ENCODE data around the gene APBB1IP. TPM values are rescaled to one million over a fixed set of nuclear protein-coding genes. Genes with fewer than 3 reads are reported as not detected.

APBB1IP gene
- total and polyA plus RNA-seq, 11 donors, result 0.81 to 19.6 (median 1.7) TPM

DNA sequence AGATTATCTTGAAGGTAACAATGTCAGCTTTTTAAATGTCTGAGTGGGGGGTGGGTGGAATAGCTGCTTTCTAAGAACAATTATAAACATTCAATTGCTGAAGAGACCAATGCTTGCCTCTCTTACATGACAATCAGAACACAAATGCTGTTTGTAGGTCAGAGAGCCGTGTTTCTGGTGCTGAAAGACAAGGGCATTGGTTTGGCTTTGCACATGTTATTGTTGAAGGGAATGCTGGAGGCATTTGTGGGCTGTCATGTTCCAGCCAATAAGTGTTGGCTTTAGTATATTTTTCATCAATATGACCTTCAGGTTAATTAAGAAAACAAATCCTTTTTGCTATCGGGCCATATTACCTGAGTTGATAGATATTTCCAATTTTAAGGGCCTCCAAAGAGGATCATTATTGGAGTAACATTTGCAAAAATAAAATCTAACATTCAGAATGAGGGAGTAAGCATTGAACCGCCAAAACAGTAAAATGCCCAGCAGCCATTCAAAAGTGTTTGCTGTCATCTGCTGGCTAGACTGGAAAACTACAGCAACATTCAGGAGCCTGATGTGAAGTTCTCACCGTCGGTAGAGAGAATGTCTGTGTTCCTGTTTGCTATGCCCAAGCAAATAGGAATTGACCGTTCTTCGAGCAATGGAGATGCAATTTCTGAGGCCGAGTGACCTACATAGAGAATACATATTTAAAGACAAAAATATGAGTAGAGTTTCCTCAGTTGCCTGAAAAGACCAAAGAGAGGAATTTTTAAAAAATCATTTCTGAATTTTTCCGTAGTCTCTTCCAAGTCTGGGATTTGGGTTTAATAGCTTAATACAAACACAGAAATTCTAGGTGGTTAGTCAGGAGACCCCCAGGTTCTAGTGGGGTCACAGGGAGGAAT is 118.9 kb downstream of the APBB1IP start:
- ATAC-seq (peak in 3 of 4 donors; percentile 50 to 72 (median 66)), DNase-seq (no peak)
- peaks cover 0 to 42% (median 0%) of the 10 kb centered on the region in 9 donors for H3K36me3 ChIP-seq
- H3K9me3 ChIP-seq, result peaks cover 0 to 2% (median 0%) of the 10 kb centered on the region in 12 donors
- WGBS, 4 donors, result 18 to 27% (median 20%) methylated on average over 9 of the region's 9 CpGs
- H3K4me1 ChIP-seq, result peaks cover 0 to 29% (median 0%) of the 10 kb centered on the region in 12 donors
- H3K27me3 ChIP-seq, result peaks cover 0 to 40% (median 0%) of the 10 kb centered on the region in 9 donors
- no peak overlapping the region for H3K27ac ChIP-seq
- H3K4me3 ChIP-seq, result no peak overlapping the region
- TF ChIP-seq POLR2A (IDR thresholded peaks at IDR 0.05), result no peak
- peak; percentile 45 to 85 (median 78) for TF ChIP-seq CTCF (IDR thresholded peaks at IDR 0.05)
- intact Hi-C loops (cut with DNase I), result loop anchor here (1.0 to 10.0 kb wide), 12 partner anchors 220 to 832 kb away; no protein-coding TSS in a partner anchor

DNA sequence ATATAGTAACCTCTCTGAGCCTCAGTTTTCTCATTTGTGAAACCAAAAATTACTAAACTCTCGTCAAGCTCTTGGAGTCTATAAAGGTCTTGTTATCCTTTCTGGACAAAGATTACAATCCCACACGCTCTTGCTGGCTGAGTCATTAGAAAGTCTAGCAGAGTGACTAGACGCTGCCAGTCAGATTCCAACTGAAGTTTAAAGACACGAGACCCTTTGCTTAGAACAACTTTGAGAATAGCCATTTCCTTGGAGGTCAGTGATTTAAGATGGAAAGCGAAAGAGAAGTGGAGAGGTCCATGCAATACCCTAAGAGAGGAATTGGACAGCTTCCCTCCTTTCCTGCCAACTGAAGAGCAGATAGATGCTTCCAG is 119.5 kb downstream of the APBB1IP start:
- ATAC-seq, result no peak
- TF ChIP-seq CTCF (IDR thresholded peaks at IDR 0.05) (no peak), POLR2A (IDR thresholded peaks at IDR 0.05) (no peak)
- Histone ChIP-seq H3K4me1 (peaks cover 0 to 29% (median 0%) of the 10 kb centered on the region in 12 donors), H3K4me3 (no peak overlapping the region), H3K9me3 (no peaks in the 10 kb centered on the region), H3K27me3 (peaks cover 0 to 40% (median 0%) of the 10 kb centered on the region in 9 donors), H3K36me3 (peaks cover 0 to 42% (median 0%) of the 10 kb centered on the region in 9 donors), H3K27ac (no peak overlapping the region)
- WGBS, 4 donors, result 45 to 56% (median 50%) methylated on average over 5 of the region's 5 CpGs
- no peak for DNase-seq
- intact Hi-C loops (cut with DNase I), result loop anchor here (1.0 to 10.0 kb wide), 12 partner anchors 220 to 833 kb away; no protein-coding TSS in a partner anchor

GRCh38 chr10:26566525-26567350 is 128.6 kb downstream of the APBB1IP start:
- intact Hi-C loops (cut with DNase I), result no loop called here
- Histone ChIP-seq H3K4me1 (peaks cover 0 to 8% (median 0%) of the 10 kb centered on the region in 12 donors), H3K4me3 (peak overlapping the region in 11 of 12 donors; percentile 16 to 51 (median 40)), H3K27me3 (peaks cover 0 to 48% (median 9%) of the 10 kb centered on the region in 9 donors), H3K9me3 (peaks cover 0 to 13% (median 0%) of the 10 kb centered on the region in 12 donors), H3K36me3 (peaks cover 0 to 70% (median 0%) of the 10 kb centered on the region in 9 donors), H3K27ac (no peak overlapping the region)
- ATAC-seq, result peak in 1 of 4 donors; percentile 28
- peak in 1 of 5 donors; percentile 56 for DNase-seq
- WGBS, 4 donors, result 16 to 37% (median 21%) methylated on average over 35 to 64 of the region's 64 CpGs
- no peak for TF ChIP-seq POLR2A (IDR thresholded peaks at IDR 0.05)
- no peak for TF ChIP-seq CTCF (IDR thresholded peaks at IDR 0.05)

All from heart left ventricle (tissue), 16 donors.